ENCODE data around the gene CELF1.
"Not testable (repeated sequence)": the region's sequence is repeated elsewhere in the genome, so short reads cannot be mapped to it uniquely, and the experiment has no call there.

The CELF1 gene

DNA sequence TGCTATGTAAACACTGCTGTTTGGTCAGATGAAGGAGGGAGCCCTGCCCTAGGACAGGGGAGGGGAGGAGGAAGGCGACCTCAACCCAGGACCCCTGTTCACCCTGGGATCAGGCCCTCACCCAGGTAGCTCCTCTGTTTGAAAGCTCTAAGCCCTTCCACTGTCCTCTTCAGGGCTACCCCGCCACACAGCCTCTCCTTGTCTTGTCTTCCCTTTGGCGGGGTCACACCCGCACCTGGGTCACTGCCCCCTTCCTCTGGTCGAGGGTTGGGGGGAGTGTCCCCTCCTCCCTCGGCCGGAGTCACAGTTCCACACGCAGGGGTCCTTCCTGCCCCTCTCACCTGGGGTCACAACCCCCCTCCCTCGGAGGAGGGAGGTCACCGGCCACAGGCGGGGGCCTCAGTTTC is 12.0 kb upstream of the CELF1 start:
- Histone ChIP-seq H3K36me3 (ENCODE audit: insufficient read depth, insufficient read length, low read length) (peaks cover 22% of the 10 kb centered on the region), H3K9me3 (ENCODE audit: insufficient read depth, low read length) (no peaks in the 10 kb centered on the region)
- TF ChIP-seq YY1 (IDR thresholded peaks at IDR 0.05; ENCODE audit: insufficient read depth, insufficient read length): no peak
- no peak for TF ChIP-seq SUZ12 (IDR thresholded peaks at IDR 0.05; ENCODE audit: extremely low read depth, insufficient read depth, insufficient read length)
- TF ChIP-seq ZNF274 (IDR thresholded peaks at IDR 0.05; ENCODE audit: low read depth, low read length): no peak

DNA sequence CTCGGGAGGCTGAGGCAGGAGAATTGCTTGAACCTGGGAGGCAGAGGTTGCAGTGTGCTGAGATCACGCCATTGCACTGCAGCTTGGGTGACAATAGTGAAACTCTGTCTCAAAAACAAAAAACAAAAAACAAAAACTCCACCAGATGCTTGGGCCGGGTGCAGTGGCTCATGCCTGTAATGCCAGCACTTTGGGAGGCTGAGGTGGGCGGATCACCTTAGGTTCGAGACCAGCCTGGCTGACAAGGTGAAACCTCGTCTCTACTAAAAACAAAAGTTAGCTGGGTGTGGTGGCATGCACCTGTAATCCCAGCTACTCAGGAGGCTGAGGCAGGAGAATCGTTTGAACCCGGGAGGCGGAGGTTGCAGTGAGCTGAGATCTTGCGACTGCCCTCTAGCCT is 11.4 kb upstream of the CELF1 start:
- DNase-seq (ENCODE audit: low read depth, low spot score); H3K27me3 ChIP-seq (ENCODE audit: insufficient read depth, insufficient read length); H3K4me3 ChIP-seq (ENCODE audit: insufficient read length, low read depth); H3K9ac ChIP-seq (ENCODE audit: insufficient read length, low read depth); H3K4me1 ChIP-seq (ENCODE audit: insufficient read depth, insufficient read length); H3K9me3 ChIP-seq (ENCODE audit: insufficient read depth, low read length): not testable (repeated sequence)
- peaks cover 16% of the 10 kb centered on the region for H3K36me3 ChIP-seq (ENCODE audit: insufficient read depth, insufficient read length, low read length)

More for the DNA sequence above, 12.0 kb upstream of the CELF1 start:
- Histone ChIP-seq H3K27me3 (ENCODE audit: insufficient read depth, insufficient read length) (no peaks in the 10 kb centered on the region), H3K4me3 (ENCODE audit: insufficient read length, low read depth) (peak overlapping the region; percentile 85), H3K4me1 (ENCODE audit: insufficient read depth, insufficient read length) (no peaks in the 10 kb centered on the region), H3K9ac (ENCODE audit: insufficient read length, low read depth) (peak overlapping the region; percentile 99)
- DNase-seq (ENCODE audit: low read depth, low spot score): no peak

- not testable (repeated sequence) for DNase-seq (ENCODE audit: low read depth, low spot score); H3K36me3 ChIP-seq (ENCODE audit: insufficient read depth, insufficient read length, low read length); H3K4me3 ChIP-seq (ENCODE audit: insufficient read length, low read depth); H3K9me3 ChIP-seq (ENCODE audit: insufficient read depth, low read length); H3K27me3 ChIP-seq (ENCODE audit: insufficient read depth, insufficient read length); H3K9ac ChIP-seq (ENCODE audit: insufficient read length, low read depth); H3K4me1 ChIP-seq (ENCODE audit: insufficient read depth, insufficient read length)
Measured at GRCh38 chr11:47562393-47562792, 9.5 kb upstream of the CELF1 start.

DNA sequence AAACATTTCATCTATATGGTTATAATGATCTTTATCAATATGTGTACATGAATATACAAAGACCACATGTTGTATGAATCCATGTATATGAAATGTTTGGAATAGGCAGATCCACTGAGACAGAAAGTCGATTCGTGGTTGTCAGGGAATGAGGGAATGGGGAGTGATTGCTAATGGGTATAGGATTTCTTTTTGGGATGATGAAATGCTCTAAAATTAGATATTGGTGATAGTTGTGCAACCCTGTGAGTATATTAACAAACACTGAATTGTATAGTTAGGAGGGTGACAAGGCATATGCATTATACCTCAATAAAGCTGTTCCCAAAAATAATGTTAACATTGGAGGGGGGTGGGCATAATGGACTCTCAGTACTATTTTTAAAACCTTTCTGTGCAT is 7.5 kb upstream of the CELF1 start:
- no peak for TF ChIP-seq YY1 (IDR thresholded peaks at IDR 0.05; ENCODE audit: insufficient read depth, insufficient read length)
- TF ChIP-seq SUZ12 (IDR thresholded peaks at IDR 0.05; ENCODE audit: extremely low read depth, insufficient read depth, insufficient read length): no peak
- TF ChIP-seq ZNF274 (IDR thresholded peaks at IDR 0.05; ENCODE audit: low read depth, low read length): no peak
- no peak for DNase-seq (ENCODE audit: low read depth, low spot score)
- Histone ChIP-seq H3K4me1 (ENCODE audit: insufficient read depth, insufficient read length) (no peaks in the 10 kb centered on the region), H3K36me3 (ENCODE audit: insufficient read depth, insufficient read length, low read length) (peaks cover 5% of the 10 kb centered on the region), H3K27me3 (ENCODE audit: insufficient read depth, insufficient read length) (no peaks in the 10 kb centered on the region), H3K4me3 (ENCODE audit: insufficient read length, low read depth) (no peak overlapping the region), H3K9me3 (ENCODE audit: insufficient read depth, low read length) (no peaks in the 10 kb centered on the region), H3K9ac (ENCODE audit: insufficient read length, low read depth) (no peak overlapping the region)

DNA sequence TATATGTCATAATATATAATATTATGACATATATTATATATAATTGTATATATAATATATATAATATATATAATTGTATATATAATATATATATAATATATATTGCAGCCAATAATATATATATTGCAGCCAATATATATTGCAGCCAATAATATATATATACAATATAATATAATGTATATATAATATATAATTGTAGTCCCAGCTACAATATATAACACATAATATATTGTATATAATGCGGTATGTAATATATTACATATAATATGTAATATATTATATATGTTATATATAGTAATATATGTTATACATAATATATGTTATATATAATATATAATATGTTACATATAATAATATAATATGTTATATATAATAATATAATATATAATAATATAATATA is 5.8 kb upstream of the CELF1 start:
- H3K4me3 ChIP-seq (ENCODE audit: insufficient read length, low read depth): no peak overlapping the region
- H3K9ac ChIP-seq (ENCODE audit: insufficient read length, low read depth): no peak overlapping the region
- H3K9me3 ChIP-seq (ENCODE audit: insufficient read depth, low read length): no peaks in the 10 kb centered on the region
- TF ChIP-seq YY1 (IDR thresholded peaks at IDR 0.05; ENCODE audit: insufficient read depth, insufficient read length) (no peak), SUZ12 (IDR thresholded peaks at IDR 0.05; ENCODE audit: extremely low read depth, insufficient read depth, insufficient read length) (no peak), ZNF274 (IDR thresholded peaks at IDR 0.05; ENCODE audit: low read depth, low read length) (no peak)
- no peaks in the 10 kb centered on the region for H3K27me3 ChIP-seq (ENCODE audit: insufficient read depth, insufficient read length)
- DNase-seq (ENCODE audit: low read depth, low spot score): no peak
- no peaks in the 10 kb centered on the region for H3K4me1 ChIP-seq (ENCODE audit: insufficient read depth, insufficient read length)
- H3K36me3 ChIP-seq (ENCODE audit: insufficient read depth, insufficient read length, low read length): peaks cover 5% of the 10 kb centered on the region

DNA sequence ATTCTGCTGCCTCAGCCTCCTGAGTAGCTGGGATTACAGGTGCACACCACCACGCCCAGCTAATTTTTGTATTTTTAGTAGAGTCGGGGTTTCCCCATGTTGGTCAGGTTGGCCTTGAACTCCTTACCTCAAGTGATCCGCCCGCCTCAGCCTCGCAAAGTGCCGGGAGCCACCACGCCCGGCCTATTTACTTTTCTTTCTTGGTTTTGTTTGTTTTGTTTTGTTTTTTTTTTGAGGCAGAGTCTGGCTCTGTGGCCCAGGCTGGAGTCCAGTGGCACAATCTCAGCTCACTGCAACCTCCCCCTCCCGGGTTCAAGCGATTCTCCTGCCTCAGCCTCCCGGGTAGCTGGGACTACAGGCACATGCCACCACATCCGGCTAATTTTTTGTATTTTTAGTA is 4.1 kb upstream of the CELF1 start:
- H3K36me3 ChIP-seq (ENCODE audit: insufficient read depth, insufficient read length, low read length); H3K9ac ChIP-seq (ENCODE audit: insufficient read length, low read depth); H3K9me3 ChIP-seq (ENCODE audit: insufficient read depth, low read length); H3K27me3 ChIP-seq (ENCODE audit: insufficient read depth, insufficient read length); H3K4me1 ChIP-seq (ENCODE audit: insufficient read depth, insufficient read length); DNase-seq (ENCODE audit: low read depth, low spot score); H3K4me3 ChIP-seq (ENCODE audit: insufficient read length, low read depth): not testable (repeated sequence)

- no peaks in the 10 kb centered on the region for H3K9me3 ChIP-seq (ENCODE audit: insufficient read depth, low read length)
- H3K9ac ChIP-seq (ENCODE audit: insufficient read length, low read depth): peak overlapping the region; percentile 76
- H3K27me3 ChIP-seq (ENCODE audit: insufficient read depth, insufficient read length): no peaks in the 10 kb centered on the region
- DNase-seq (ENCODE audit: low read depth, low spot score): no peak
- TF ChIP-seq SUZ12 (IDR thresholded peaks at IDR 0.05; ENCODE audit: extremely low read depth, insufficient read depth, insufficient read length) (no peak), ZNF274 (IDR thresholded peaks at IDR 0.05; ENCODE audit: low read depth, low read length) (no peak), YY1 (IDR thresholded peaks at IDR 0.05; ENCODE audit: insufficient read depth, insufficient read length) (no peak)
- H3K4me3 ChIP-seq (ENCODE audit: insufficient read length, low read depth): peak overlapping the region; percentile 96
- H3K36me3 ChIP-seq (ENCODE audit: insufficient read depth, insufficient read length, low read length): peaks cover 32% of the 10 kb centered on the region
- H3K4me1 ChIP-seq (ENCODE audit: insufficient read depth, insufficient read length): peaks cover 2% of the 10 kb centered on the region
Measured at GRCh38 chr11:47553406-47553743, 443 bp upstream of the CELF1 start.

- Histone ChIP-seq H3K4me1 (ENCODE audit: insufficient read depth, insufficient read length) (peaks cover 2% of the 10 kb centered on the region), H3K9me3 (ENCODE audit: insufficient read depth, low read length) (no peaks in the 10 kb centered on the region), H3K36me3 (ENCODE audit: insufficient read depth, insufficient read length, low read length) (peaks cover 41% of the 10 kb centered on the region), H3K27me3 (ENCODE audit: insufficient read depth, insufficient read length) (no peaks in the 10 kb centered on the region), H3K9ac (ENCODE audit: insufficient read length, low read depth) (peak overlapping the region; percentile 96), H3K4me3 (ENCODE audit: insufficient read length, low read depth) (peak overlapping the region; percentile 96)
- TF ChIP-seq ZNF274 (IDR thresholded peaks at IDR 0.05; ENCODE audit: low read depth, low read length) (no peak), SUZ12 (IDR thresholded peaks at IDR 0.05; ENCODE audit: extremely low read depth, insufficient read depth, insufficient read length) (no peak), YY1 (IDR thresholded peaks at IDR 0.05; ENCODE audit: insufficient read depth, insufficient read length) (no peak)
- no peak for DNase-seq (ENCODE audit: low read depth, low spot score)
Measured at GRCh38 chr11:47552056-47552565, 821 bp downstream of the CELF1 start.

All from NT2/D1 (cell line).